ENCODE results near the gene KCNJ11.

GRCh38 chr11:17432002-17432401 is 43.5 kb upstream of the KCNJ11 start:
- TF ChIP-seq CTCF (IDR thresholded peaks at IDR 0.05; ENCODE audit: insufficient read depth, low read length, poor library complexity, severe bottlenecking), result no peak
- TF ChIP-seq EZH2phosphoT487 (conservative IDR thresholded peaks at IDR 0.05; ENCODE audit: low read length), result no peak
